OCI-LY1 (cell line): ENCODE measurements around the gene HBG2.
"Not testable (repeated sequence)": the region's sequence is repeated elsewhere in the genome, so short reads cannot be mapped to it uniquely, and the experiment has no call there.

Experiments used
- H2AFZ ChIP-seq: fragments of 200-600 bp; sonication (generic), shearing (Covaris generic); 2 replicates; pipeline ENCODE4 v1.6.0; 2014; ENCODE audit warnings: antibody characterized with exemption, mild to moderate bottlenecking, low read length
- H3F3A ChIP-seq: fragments of 200-600 bp; sonication (generic), shearing (Covaris generic); 2 replicates; pipeline ENCODE4 v1.6.0; 2014; ENCODE audit warnings: mild to moderate bottlenecking, antibody characterized with exemption, low read length, moderate library complexity; ENCODE audit not compliant: insufficient read depth
- H3K27ac ChIP-seq: fragments of 200-600 bp; sonication (generic); 2 replicates; pipeline ENCODE4 v1.5.1; 2014; ENCODE audit warnings: low read length, mixed run types, mild to moderate bottlenecking, low read depth; ENCODE audit not compliant: poor library complexity, severe bottlenecking
- H3K27me3 ChIP-seq: fragments of 200-600 bp; sonication (generic); 2 replicates; pipeline ENCODE4 v1.6.0; 2014; ENCODE audit warnings: antibody characterized with exemption, mild to moderate bottlenecking, low read length, moderate library complexity; ENCODE audit not compliant: insufficient read depth
- H3K36me3 ChIP-seq: fragments of 200-600 bp; sonication (generic); 2 replicates; pipeline ENCODE4 v1.6.1; 2014; ENCODE audit warnings: mild to moderate bottlenecking, antibody characterized with exemption, low read length, moderate library complexity, mixed read lengths; ENCODE audit not compliant: insufficient read depth
- H3K4me1 ChIP-seq: fragments of 200-600 bp; sonication (generic); 2 replicates; pipeline ENCODE4 v1.5.1; 2014; ENCODE audit warnings: mild to moderate bottlenecking, low read length, moderate library complexity; ENCODE audit not compliant: insufficient read depth, severe bottlenecking
- H3K4me2 ChIP-seq: fragments of 200-600 bp; sonication (generic), shearing (Covaris generic); 2 replicates; pipeline ENCODE4 v1.6.1; 2014; ENCODE audit warnings: low read length
- H3K4me3 ChIP-seq: fragments of 200-600 bp; sonication (generic); 2 replicates; pipeline ENCODE4 v1.5.1; 2014; ENCODE audit warnings: low read length, low read depth, mild to moderate bottlenecking, mixed read lengths; ENCODE audit not compliant: poor library complexity, severe bottlenecking
- H3K79me2 ChIP-seq: fragments of 200-600 bp; shearing (Covaris generic); 2 replicates; pipeline ENCODE4 v1.6.1; 2016; ENCODE audit warnings: mixed run types, low read length, mixed read lengths; ENCODE audit not compliant: insufficient read depth
- H3K9ac ChIP-seq: fragments of 200-600 bp; sonication (generic), shearing (Covaris generic); 2 replicates; pipeline ENCODE4 v1.6.1; 2014; ENCODE audit warnings: mild to moderate bottlenecking, low read length, mixed read lengths
- H3K9me2 ChIP-seq: fragments of 200-600 bp; sonication (generic), shearing (Covaris generic); 2 replicates; pipeline ENCODE4 v1.6.1; 2014; ENCODE audit warnings: low read depth, mild to moderate bottlenecking, low read length, mixed read lengths
- H3K9me3 ChIP-seq: fragments of 200-600 bp; shearing (Covaris generic); 2 replicates; pipeline ENCODE4 v1.6.1; 2014; ENCODE audit warnings: low read length, mixed read lengths
- H4K20me1 ChIP-seq: fragments of 200-600 bp; sonication (generic), shearing (Covaris generic); 2 replicates; pipeline ENCODE4 v1.6.0; 2016; ENCODE audit warnings: mild to moderate bottlenecking, low read length; ENCODE audit not compliant: insufficient read depth
- EZH2 ChIP-seq: fragments of 200-600 bp; sonication (generic), shearing (Covaris generic); IDR thresholded peaks from 2 replicates; pipeline ENCODE4 v1.8.0; 2017; ENCODE audit warnings: borderline replicate concordance, mixed run types, mild to moderate bottlenecking, antibody characterized with exemption, low read length, moderate library complexity, mixed read lengths
- TF ChIP-seq, protein P1 (sequence below): fragments of 200-600 bp; sonication (generic), shearing (Covaris generic); IDR thresholded peaks from 2 replicates; pipeline ENCODE4 v1.5.1; 2017; ENCODE audit warnings: mild to moderate bottlenecking, antibody characterized with exemption, low read length, moderate library complexity, mixed read lengths

Gene HBG2

GRCh38 chr11:5265832-5266231 is 11.3 kb upstream of the HBG2 start:
- Histone ChIP-seq H3K9me3 (no peaks in the 10 kb centered on the region), H3K4me2 (no peak overlapping the region), H3K27me3 (no peaks in the 10 kb centered on the region), H3K36me3 (no peaks in the 10 kb centered on the region), H3K79me2 (no peaks in the 10 kb centered on the region), H3K9me2 (no peaks in the 10 kb centered on the region), H3F3A (no peaks in the 10 kb centered on the region), H3K4me3 (no peak overlapping the region), H3K4me1 (no peaks in the 10 kb centered on the region), H3K9ac (no peak overlapping the region), H3K27ac (no peak overlapping the region), H4K20me1 (no peaks in the 10 kb centered on the region), H2AFZ (no peak overlapping the region)
- TF ChIP-seq EZH2: no peak
- TF ChIP-seq, protein P1, sequence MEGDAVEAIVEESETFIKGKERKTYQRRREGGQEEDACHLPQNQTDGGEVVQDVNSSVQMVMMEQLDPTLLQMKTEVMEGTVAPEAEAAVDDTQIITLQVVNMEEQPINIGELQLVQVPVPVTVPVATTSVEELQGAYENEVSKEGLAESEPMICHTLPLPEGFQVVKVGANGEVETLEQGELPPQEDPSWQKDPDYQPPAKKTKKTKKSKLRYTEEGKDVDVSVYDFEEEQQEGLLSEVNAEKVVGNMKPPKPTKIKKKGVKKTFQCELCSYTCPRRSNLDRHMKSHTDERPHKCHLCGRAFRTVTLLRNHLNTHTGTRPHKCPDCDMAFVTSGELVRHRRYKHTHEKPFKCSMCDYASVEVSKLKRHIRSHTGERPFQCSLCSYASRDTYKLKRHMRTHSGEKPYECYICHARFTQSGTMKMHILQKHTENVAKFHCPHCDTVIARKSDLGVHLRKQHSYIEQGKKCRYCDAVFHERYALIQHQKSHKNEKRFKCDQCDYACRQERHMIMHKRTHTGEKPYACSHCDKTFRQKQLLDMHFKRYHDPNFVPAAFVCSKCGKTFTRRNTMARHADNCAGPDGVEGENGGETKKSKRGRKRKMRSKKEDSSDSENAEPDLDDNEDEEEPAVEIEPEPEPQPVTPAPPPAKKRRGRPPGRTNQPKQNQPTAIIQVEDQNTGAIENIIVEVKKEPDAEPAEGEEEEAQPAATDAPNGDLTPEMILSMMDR: no peak

GRCh38 chr11:5258543-5259262 is 4.1 kb upstream of the HBG2 start:
- Histone ChIP-seq H3K9ac (no peak overlapping the region), H4K20me1 (no peaks in the 10 kb centered on the region), H3F3A (no peaks in the 10 kb centered on the region), H2AFZ (no peak overlapping the region), H3K9me3 (no peaks in the 10 kb centered on the region), H3K4me2 (no peak overlapping the region), H3K9me2 (no peaks in the 10 kb centered on the region), H3K4me1 (no peaks in the 10 kb centered on the region), H3K79me2 (no peaks in the 10 kb centered on the region), H3K4me3 (no peak overlapping the region), H3K36me3 (no peaks in the 10 kb centered on the region), H3K27ac (no peak overlapping the region), H3K27me3 (no peaks in the 10 kb centered on the region)
- TF ChIP-seq EZH2: no peak
- TF ChIP-seq, protein P1: no peak

- TF ChIP-seq, protein P1: no peak
- no peak for TF ChIP-seq EZH2
- no peak overlapping the region for H3K4me2 ChIP-seq
- H3K79me2 ChIP-seq: no peaks in the 10 kb centered on the region
Measured at GRCh38 chr11:5257296-5257695, 2.7 kb upstream of the HBG2 start.

DNA sequence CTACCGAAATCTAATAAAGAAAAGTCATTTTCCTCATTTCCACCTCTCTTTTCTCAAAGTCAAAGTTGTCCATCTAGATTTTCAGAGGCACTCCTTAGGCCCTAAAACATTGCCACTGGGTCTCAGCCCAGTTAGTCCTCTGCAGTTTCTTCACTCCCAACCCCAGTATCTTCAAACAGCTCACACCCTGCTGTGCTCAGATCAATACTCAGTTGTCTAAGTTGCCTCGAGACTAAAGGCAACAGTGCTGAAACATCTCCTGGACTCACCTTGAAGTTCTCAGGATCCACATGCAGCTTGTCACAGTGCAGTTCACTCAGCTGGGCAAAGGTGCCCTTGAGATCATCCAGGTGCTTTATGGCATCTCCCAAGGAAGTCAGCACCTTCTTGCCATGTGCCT is 558 bp downstream of the HBG2 start:
- H3K9me2 ChIP-seq, H3K27me3 ChIP-seq, H3K9ac ChIP-seq: not testable (repeated sequence)

More at GRCh38 chr11:5257296-5257695, 2.7 kb upstream of the HBG2 start:
- Histone ChIP-seq H3K9me3 (no peaks in the 10 kb centered on the region), H3K27ac (no peak overlapping the region), H2AFZ (no peak overlapping the region), H3K27me3 (no peaks in the 10 kb centered on the region), H4K20me1 (no peaks in the 10 kb centered on the region), H3K36me3 (no peaks in the 10 kb centered on the region), H3K4me1 (no peaks in the 10 kb centered on the region), H3F3A (no peaks in the 10 kb centered on the region), H3K9ac (no peak overlapping the region), H3K9me2 (no peaks in the 10 kb centered on the region), H3K4me3 (no peak overlapping the region)

GRCh38 chr11:5253440-5253839 is 1.1 kb downstream of the HBG2 start:
- H3K27me3 ChIP-seq, H3F3A ChIP-seq, H4K20me1 ChIP-seq, H3K4me1 ChIP-seq, H2AFZ ChIP-seq, H3K9me3 ChIP-seq, H3K27ac ChIP-seq, H3K79me2 ChIP-seq, H3K9ac ChIP-seq, H3K36me3 ChIP-seq, H3K9me2 ChIP-seq, H3K4me2 ChIP-seq, H3K4me3 ChIP-seq: not testable (repeated sequence)

More for the DNA sequence above, 558 bp downstream of the HBG2 start:
- H2AFZ ChIP-seq, H4K20me1 ChIP-seq, H3K4me3 ChIP-seq, H3F3A ChIP-seq, H3K4me2 ChIP-seq, H3K36me3 ChIP-seq, H3K4me1 ChIP-seq, H3K9me3 ChIP-seq, H3K27ac ChIP-seq, H3K79me2 ChIP-seq: not testable (repeated sequence)
